GM12878 (cell line): Measurements from ENCODE around the gene ANKMY1. TPM values are rescaled to one million over a fixed set of nuclear protein-coding genes. Genes with fewer than 3 reads are reported as not detected.

ENCODE experiments used
- ATAC-seq: fragments of 200-7000 bp; cut with Tn5 transposase; 3 replicates; pipeline ENCODE4 v1.9.1; 2020; ENCODE audit warnings: mild to moderate bottlenecking, moderate library complexity
- BruUV-seq: library from RNA; stranded (reverse); fragments of 400-500 nt; replicated peaks from 2 replicates; lab custom pipeline; 2021; lab: Mats Ljungman, UMichigan
- CTCF ChIA-PET: fragments of 300-600 bp; sonication (Branson Sonifier 250); formaldehyde crosslinking; extraction: SDS; loops from one replicate; lab custom pipeline; 2021; ENCODE audit warnings: inconsistent platforms; lab: Yijun Ruan, JAX
- POLR2A ChIA-PET: fragments of 350-600 bp; formaldehyde crosslinking; extraction: SDS; loops from one replicate; lab custom pipeline; 2021; ENCODE audit warnings: inconsistent platforms; lab: Charles Lee
- RAD21 ChIA-PET: fragments of 300-600 bp; sonication (Branson Sonifier 250); formaldehyde crosslinking; loops from one replicate; lab custom pipeline; 2023; ENCODE audit warnings: antibody characterized with exemption; ENCODE audit not compliant: unreplicated experiment; lab: Charles Lee
- SMC1A ChIA-PET: fragments of 300-600 bp; sonication (Branson Sonifier 250); formaldehyde crosslinking; loops from one replicate; lab custom pipeline; 2023; ENCODE audit not compliant: unreplicated experiment, uncharacterized antibody; lab: Charles Lee
- DNase-seq: peaks from one replicate; pipeline ENCODE4 v3.0.0-alpha.2; 2011; ENCODE audit warnings: low read depth, low spot score
- FAIRE-seq: peaks from 3 replicates; lab custom pipeline; 2011; peaks lifted over from hg19 to GRCh38; lab: Jason Lieb, UNC
- H2AFZ ChIP-seq: 2 replicates; pipeline ENCODE4 v1.6.0; 2011; ENCODE audit warnings: low read depth, low read length, control low read depth; ENCODE audit not compliant: control insufficient read depth
- H3K27ac ChIP-seq: 2 replicates; pipeline ENCODE4 v1.5.1; 2011; ENCODE audit warnings: control low read depth; ENCODE audit not compliant: control insufficient read depth, insufficient read depth
- H3K27me3 ChIP-seq, 2 experiments: replicated peaks in 1 of 2; 2 replicates each; pipeline versions ENCODE4 v1.6.0 to v1.6.1; 2011; ENCODE audit warnings: low read length in 1 of 2; ENCODE audit not compliant: control insufficient read depth in 2 of 2, insufficient read depth in 2 of 2
- H3K36me3 ChIP-seq, 2 experiments: 2 replicates each; pipeline ENCODE4 v1.5.1; 2011; ENCODE audit warnings: low read length in 1 of 2; ENCODE audit not compliant: control insufficient read depth in 2 of 2, insufficient read depth in 2 of 2
- H3K4me1 ChIP-seq: 2 replicates; pipeline ENCODE4 v1.6.1; 2011; ENCODE audit warnings: mild to moderate bottlenecking, low read length, moderate library complexity, mixed read lengths; ENCODE audit not compliant: control insufficient read depth, insufficient read depth
- H3K4me2 ChIP-seq: 2 replicates; pipeline ENCODE4 v1.6.0; 2011; ENCODE audit warnings: control low read depth; ENCODE audit not compliant: control insufficient read depth, insufficient read depth
- H3K4me3 ChIP-seq: fragments of 200-600 bp; sonication (generic); 2 replicates; pipeline ENCODE4 v1.5.1; 2016
- H3K79me2 ChIP-seq: 2 replicates; pipeline ENCODE4 v1.6.0; 2011; ENCODE audit warnings: low read length; ENCODE audit not compliant: control insufficient read depth, insufficient read depth
- H3K9ac ChIP-seq: 2 replicates; pipeline ENCODE4 v1.8.0; 2011; ENCODE audit warnings: low read length, control low read depth, mixed read lengths; ENCODE audit not compliant: control insufficient read depth, insufficient read depth
- H3K9me3 ChIP-seq: replicated peaks from 3 replicates; pipeline ENCODE4 v1.5.1; 2011; ENCODE audit warnings: mild to moderate bottlenecking, low read length; ENCODE audit not compliant: control insufficient read depth, insufficient read depth
- H4K20me1 ChIP-seq: 2 replicates; pipeline ENCODE4 v1.6.0; 2011; ENCODE audit not compliant: control insufficient read depth, insufficient read depth
- GATAD2B ChIP-seq: fragments of 450-650 bp; conservative IDR thresholded peaks from 2 replicates; pipeline ENCODE4 v1.6.1; 2017; ENCODE audit warnings: low read depth, mild to moderate bottlenecking, moderate library complexity
- HCFC1 ChIP-seq: fragments of 150-350 bp; IDR thresholded peaks from 2 replicates; pipeline ENCODE4 v1.6.1; 2014; ENCODE audit warnings: low read length
- MEF2B ChIP-seq: fragments of 450-650 bp; IDR thresholded peaks from 2 replicates; pipeline ENCODE4 v1.6.1; 2018; ENCODE audit warnings: mild to moderate bottlenecking, moderate library complexity; ENCODE audit not compliant: partially characterized antibody, poor library complexity, severe bottlenecking
- MLLT1 ChIP-seq: fragments of 450-650 bp; IDR thresholded peaks from 2 replicates; pipeline ENCODE4 v1.6.1; 2016; ENCODE audit warnings: mild to moderate bottlenecking
- MTA2 ChIP-seq: fragments of 450-650 bp; IDR thresholded peaks from 2 replicates; pipeline ENCODE4 v1.6.1; 2016; ENCODE audit warnings: low read depth, mild to moderate bottlenecking, moderate library complexity
- NR2C2 ChIP-seq: IDR thresholded peaks from 2 replicates; pipeline ENCODE4 v1.6.1; 2011; ENCODE audit warnings: borderline replicate concordance, low read depth; ENCODE audit not compliant: control insufficient read depth, insufficient read length
- NR2F1 ChIP-seq: fragments of 450-650 bp; conservative IDR thresholded peaks from 2 replicates; pipeline ENCODE4 v1.6.1; 2017; ENCODE audit warnings: mild to moderate bottlenecking
- POLR2AphosphoS2 ChIP-seq: IDR thresholded peaks from 2 replicates; pipeline ENCODE4 v1.6.1; 2011; ENCODE audit warnings: low read depth, mild to moderate bottlenecking, low read length, improper control_type of control experiment, moderate library complexity
- RFX5 ChIP-seq: IDR thresholded peaks from 2 replicates; pipeline ENCODE4 v1.6.1; 2011; ENCODE audit warnings: low read depth, low read length, improper control_type of control experiment
- TARDBP ChIP-seq: IDR thresholded peaks from 2 replicates; pipeline ENCODE4 v1.6.1; 2016; ENCODE audit warnings: borderline replicate concordance
- USF1 ChIP-seq: IDR thresholded peaks from 2 replicates; pipeline ENCODE4 v1.6.1; 2011; ENCODE audit warnings: borderline replicate concordance, low read depth, mild to moderate bottlenecking, moderate library complexity, mixed read lengths, low read length; ENCODE audit not compliant: insufficient read depth; ENCODE audit errors: extremely low read length
- ZNF622 ChIP-seq: fragments of 450-650 bp; IDR thresholded peaks from 2 replicates; pipeline ENCODE4 v1.6.1; 2017; ENCODE audit warnings: mild to moderate bottlenecking, inconsistent platforms
- ZZZ3 ChIP-seq: IDR thresholded peaks from 2 replicates; pipeline ENCODE4 v1.6.1; 2011; ENCODE audit warnings: low read depth; ENCODE audit not compliant: control insufficient read depth, insufficient read length
- WGBS: methylation state at CpG from one replicate; pipeline ENCODE4 v1.1.6; 2016; ENCODE audit warnings: low lambda C conversion rate; ENCODE audit not compliant: insufficient replicate concordance, insufficient coverage; ENCODE audit errors: missing lambda C conversion rate; 5-methylcytosine and 5-hydroxymethylcytosine counted together
- in situ Hi-C: fragments of 300-500 bp; cut with MboI; formaldehyde crosslinking; loops from 9 replicates; pipeline ENCODE4 v1.14.3; 2018; ENCODE audit warnings: mixed read lengths
- intact Hi-C: fragments of 100-400 bp; cut with micrococcal nuclease; formaldehyde crosslinking; loops from one replicate; pipeline ENCODE4 v1.14.2; 2022; ENCODE audit not compliant: unreplicated experiment
- polyA plus RNA-seq, 11 experiments: library from polyadenylated mRNA; depleted of rRNA in 4 of 11; unstranded in 6 of 11; stranded (reverse) in 5 of 11; fragments of >200 nt; fragmentation: Nextera tagmentation in 4 of 11; fragmentation: Illumina TruSeq in 1 of 11; extraction: Ambion mirVana in 4 of 11; extraction: Trizol in 1 of 11; gene quantifications; 1 replicate in 1 of 11; 2 replicates in 10 of 11; pipeline versions ENCODE4 v1.2.1 to v1.2.3, GENCODE V29; 2011 to 2016; ENCODE audit warnings: inconsistent platforms in 2 of 11, missing spikeins in 2 of 11, low read depth in 1 of 11
- total RNA-seq, 4 experiments: library from RNA; depleted of rRNA in 3 of 4; stranded (reverse); fragments of >200 nt in 3 of 4; fragmentation: Illumina TruSeq in 1 of 4; extraction: Trizol in 1 of 4; gene quantifications; 2 replicates each; pipeline versions ENCODE4 v1.2.1 to v1.2.3, GENCODE V29; 2013 to 2021

ANKMY1 gene
- total and polyA plus RNA-seq, 10 of the 15 experiments (the other 5 are each of a cell fraction or from before 2014, with no cell fraction given), result 1.1 to 15.3 (median 11.1) TPM

GRCh38 chr2:240432820-240433801, 124.7 kb downstream of the ANKMY1 start:
- Histone ChIP-seq H3K4me2 (no peak overlapping the region), H3K4me1 (no peaks in the 10 kb centered on the region), H3K27me3 (peaks cover 7 to 17% of the 10 kb centered on the region in 2 experiments), H3K4me3 (no peak overlapping the region), H3K9me3 (no peaks in the 10 kb centered on the region), H3K9ac (no peak overlapping the region), H3K27ac (no peak overlapping the region), H3K36me3 (no peaks in the 10 kb centered on the region), H2AFZ (no peak overlapping the region), H3K79me2 (no peaks in the 10 kb centered on the region), H4K20me1 (0 out of 2 replicates have a peak, but pooled peaks cover 2% of the 10 kb centered on the region)
- DNase-seq (no peak), FAIRE-seq (no peak), ATAC-seq (no peak)
- SMC1A ChIA-PET, result no interaction called here
- CTCF ChIA-PET, result no interaction called here
- RAD21 ChIA-PET, result no interaction called here
- BruUV-seq, result no TSS peak
- intact Hi-C loops (no loop called here), in situ Hi-C loops (no loop called here)
- POLR2A ChIA-PET, result no interaction called here
- 43% methylated on average over 34 of the region's 34 CpGs for WGBS
- TF ChIP-seq RFX5 (no peak), ZNF622 (no peak), NR2C2 (no peak), POLR2AphosphoS2 (no peak), GATAD2B (no peak)

- SMC1A ChIA-PET, result no interaction called here
- RAD21 ChIA-PET, result no interaction called here
- ATAC-seq, result no peak
- in situ Hi-C loops, result no loop called here
- no peaks in the 10 kb centered on the region for H3K9me3 ChIP-seq
- no peak overlapping the region for H3K4me3 ChIP-seq
- no peak for DNase-seq
- H3K27me3 ChIP-seq, result peaks cover 4 to 11% of the 10 kb centered on the region in 2 experiments
- H3K79me2 ChIP-seq, result no peaks in the 10 kb centered on the region
- H3K4me2 ChIP-seq, result no peak overlapping the region
- no peak overlapping the region for H2AFZ ChIP-seq
- H4K20me1 ChIP-seq, result no peaks in the 10 kb centered on the region
- no peak overlapping the region for H3K9ac ChIP-seq
- no peak for FAIRE-seq
- intact Hi-C loops, result no loop called here
- H3K36me3 ChIP-seq, result no peaks in the 10 kb centered on the region
- BruUV-seq, result no TSS peak
- no peaks in the 10 kb centered on the region for H3K4me1 ChIP-seq
- POLR2A ChIA-PET, result no interaction called here
- CTCF ChIA-PET, result interaction anchor here (0.9 kb wide), 1 partner anchor 76 kb away, joined by 3 read pairs; no protein-coding TSS in a partner anchor
- 64% methylated on average over 9 of the region's 9 CpGs for WGBS
- H3K27ac ChIP-seq, result no peak overlapping the region
- TF ChIP-seq NR2F1 (no peak), USF1 (no peak), MLLT1 (no peak), MTA2 (no peak), TARDBP (no peak), HCFC1 (no peak), MEF2B (no peak), ZZZ3 (no peak)
These were observed 125.4 kb downstream of the ANKMY1 start for GRCh38 chr2:240432430-240432819.
